CD4-positive, alpha-beta T cell (primary cell): ENCODE results near the gene NUP35. TPM values are rescaled to one million over a fixed set of nuclear protein-coding genes. Genes with fewer than 3 reads are reported as not detected.
"Not testable (repeated sequence)": the region's sequence is repeated elsewhere in the genome, so short reads cannot be mapped to it uniquely, and the experiment has no call there.

Experiments
- ATAC-seq: fragments of 200-7000 bp; cut with Tn5 transposase; one replicate; pipeline ENCODE4 v1.10.0; 2022; ENCODE audit warnings: mild to moderate bottlenecking; ENCODE audit not compliant: poor library complexity
- CTCF ChIA-PET: fragments of 350-600 bp; sonication (Branson Sonifier 250); formaldehyde crosslinking; loops from one replicate; lab custom pipeline; 2021; ENCODE audit warnings: antibody characterized with exemption, inconsistent platforms; lab: Charles Lee
- POLR2A ChIA-PET: fragments of 350-600 bp; sonication (Branson Sonifier 250); formaldehyde crosslinking; loops from one replicate; lab custom pipeline; 2021; ENCODE audit warnings: antibody characterized with exemption, inconsistent platforms; lab: Charles Lee
- DNase-seq, 14 experiments: peaks; one replicate each; pipeline ENCODE4 v3.0.0-alpha.2; 2013 to 2020; ENCODE audit warnings: mixed read lengths in 2 of 14
- H3K27ac ChIP-seq, 2 donors: one replicate each; pipeline versions ENCODE4 v1.5.1 to v1.7.0; 2013; ENCODE audit warnings: low read length in 2 of 2, low read depth in 1 of 2, mild to moderate bottlenecking in 1 of 2
- H3K27me3 ChIP-seq, 2 experiments: 1 replicate in 1 of 2; 2 replicates in 1 of 2; pipeline versions ENCODE4 v1.6.1 to v1.7.0; 2013; ENCODE audit warnings: low read length in 2 of 2, control low read depth in 1 of 2, mild to moderate bottlenecking in 1 of 2, moderate library complexity in 1 of 2; ENCODE audit not compliant: insufficient read depth in 2 of 2, control insufficient read depth in 1 of 2
- H3K36me3 ChIP-seq: one replicate; pipeline ENCODE4 v1.6.1; 2013; ENCODE audit warnings: low read length, control low read depth; ENCODE audit not compliant: insufficient read depth
- H3K4me1 ChIP-seq: one replicate; pipeline ENCODE4 v1.6.1; 2013; ENCODE audit warnings: low read length, control low read depth; ENCODE audit not compliant: insufficient read depth
- H3K4me3 ChIP-seq: one replicate; pipeline ENCODE4 v1.5.1; 2013; ENCODE audit warnings: mild to moderate bottlenecking, low read length, moderate library complexity
- H3K9me3 ChIP-seq, 2 experiments: 1 replicate in 1 of 2; 2 replicates in 1 of 2; pipeline versions ENCODE4 v1.6.1 to v1.7.0; 2013; ENCODE audit warnings: low read length in 2 of 2, mild to moderate bottlenecking in 2 of 2, control low read depth in 1 of 2, moderate library complexity in 1 of 2; ENCODE audit not compliant: control insufficient read depth in 1 of 2, insufficient read depth in 1 of 2
- H3K27ac Mint-ChIP-seq: one replicate; pipeline ENCODE4 v1.8.0; 2020; ENCODE audit warnings: mixed read lengths
- H3K27me3 Mint-ChIP-seq: one replicate; pipeline ENCODE4 v1.8.0; 2021; ENCODE audit warnings: mixed read lengths
- H3K36me3 Mint-ChIP-seq: one replicate; pipeline ENCODE4 v1.8.0; 2021; ENCODE audit warnings: low read depth, mixed read lengths
- H3K4me1 Mint-ChIP-seq: one replicate; pipeline ENCODE4 v1.8.0; 2021; ENCODE audit warnings: low read depth, mixed read lengths
- H3K4me3 Mint-ChIP-seq: one replicate; pipeline ENCODE4 v1.8.0; 2020; ENCODE audit warnings: mild to moderate bottlenecking, mixed read lengths
- H3K9me3 Mint-ChIP-seq: one replicate; pipeline ENCODE4 v1.8.0; 2020; ENCODE audit warnings: mixed read lengths
- CTCF ChIP-seq: fragments of 200-600 bp; IDR thresholded peaks from one replicate; pipeline ENCODE4 v1.8.0; 2022; ENCODE audit warnings: antibody characterized with exemption, mild to moderate bottlenecking
- intact Hi-C, 2 experiments: fragments of 100-400 bp; cut with DNase I in 1 of 2; cut with micrococcal nuclease in 1 of 2; formaldehyde crosslinking; loops; one replicate each; pipeline versions ENCODE4 v1.15.1 to v1.9.0; 2023 to 2025; cut with DNase I, micrococcal nuclease
- total RNA-seq, 174 experiments: library from RNA in 2 of 174; stranded (reverse) in 2 of 174; gene quantifications; one replicate each; pipeline ENCODE4 v1.2.3 and lab custom pipeline; 2021 to 2026

Gene NUP35
- total RNA-seq, 2 experiments from 2014 or later: 12.5 to 13.1 TPM

- ATAC-seq (no peak), DNase-seq (no peak)
- Mint-ChIP-seq H3K4me3 (no peak overlapping the region), H3K27ac (no peak overlapping the region), H3K36me3 (peaks cover 92% of the 10 kb centered on the region), H3K4me1 (peaks cover 15% of the 10 kb centered on the region), H3K9me3 (no peaks in the 10 kb centered on the region), H3K27me3 (no peaks in the 10 kb centered on the region)
- H3K36me3 ChIP-seq: peaks cover 25% of the 10 kb centered on the region
- no peak for TF ChIP-seq CTCF
- intact Hi-C loops: no loop called here
- no peak overlapping the region for H3K27ac ChIP-seq
- ChIA-PET POLR2A (no interaction called here), CTCF (no interaction called here)
- no peaks in the 10 kb centered on the region for H3K4me1 ChIP-seq
- H3K27me3 ChIP-seq: no peaks in the 10 kb centered on the region
- H3K9me3 ChIP-seq: no peaks in the 10 kb centered on the region
- H3K4me3 ChIP-seq: no peak overlapping the region
Measured at GRCh38 chr2:183164650-183165015, 40.4 kb downstream of the NUP35 start.

- peaks cover 93% of the 10 kb centered on the region for H3K36me3 Mint-ChIP-seq
- no peaks in the 10 kb centered on the region for H3K4me1 ChIP-seq
- intact Hi-C loops: no loop called here
- H3K27me3 Mint-ChIP-seq: no peaks in the 10 kb centered on the region
- no peak overlapping the region for H3K27ac ChIP-seq
- H3K27me3 ChIP-seq: no peaks in the 10 kb centered on the region
- CTCF ChIA-PET: no interaction called here
- H3K27ac Mint-ChIP-seq: no peak overlapping the region
- DNase-seq (no peak), ATAC-seq (no peak)
- H3K4me1 Mint-ChIP-seq: peaks cover 28% of the 10 kb centered on the region
- H3K4me3 ChIP-seq: no peak overlapping the region
- H3K9me3 ChIP-seq: no peaks in the 10 kb centered on the region
- peaks cover 17% of the 10 kb centered on the region for H3K36me3 ChIP-seq
- H3K9me3 Mint-ChIP-seq: no peaks in the 10 kb centered on the region
- H3K4me3 Mint-ChIP-seq: no peak overlapping the region
- TF ChIP-seq CTCF: no peak
- POLR2A ChIA-PET: no interaction called here
Measured at GRCh38 chr2:183166210-183166609, 42.0 kb downstream of the NUP35 start.

- not testable (repeated sequence) for H3K4me1 ChIP-seq
Measured at GRCh38 chr2:183166976-183167375, 42.7 kb downstream of the NUP35 start.

GRCh38 chr2:183172220-183172887 is 48.1 kb downstream of the NUP35 start:
- H3K36me3 Mint-ChIP-seq: peaks cover 74% of the 10 kb centered on the region
- peaks cover 29% of the 10 kb centered on the region for H3K4me1 Mint-ChIP-seq
- H3K27me3 Mint-ChIP-seq: no peaks in the 10 kb centered on the region
- no peaks in the 10 kb centered on the region for H3K36me3 ChIP-seq
- no peaks in the 10 kb centered on the region for H3K9me3 ChIP-seq
- H3K9me3 Mint-ChIP-seq: peaks cover 14% of the 10 kb centered on the region
- no peaks in the 10 kb centered on the region for H3K4me1 ChIP-seq
- POLR2A ChIA-PET: no interaction called here
- H3K4me3 ChIP-seq: no peak overlapping the region
- ATAC-seq: no peak
- no peak overlapping the region for H3K27ac ChIP-seq
- no peak for DNase-seq
- H3K4me3 Mint-ChIP-seq: no peak overlapping the region
- intact Hi-C loops: no loop called here
- CTCF ChIA-PET: no interaction called here
- H3K27ac Mint-ChIP-seq: no peak overlapping the region
- no peak for TF ChIP-seq CTCF
- H3K27me3 ChIP-seq: no peaks in the 10 kb centered on the region

More at GRCh38 chr2:183166976-183167375, 42.7 kb downstream of the NUP35 start:
- H3K27me3 ChIP-seq, H3K4me3 Mint-ChIP-seq, H3K27ac Mint-ChIP-seq, H3K27me3 Mint-ChIP-seq, ATAC-seq, H3K9me3 Mint-ChIP-seq, H3K9me3 ChIP-seq, H3K27ac ChIP-seq, CTCF ChIA-PET, intact Hi-C loops, POLR2A ChIA-PET, H3K4me3 ChIP-seq, DNase-seq: not testable (repeated sequence)
- H3K36me3 ChIP-seq: peaks cover 11% of the 10 kb centered on the region
- peaks cover 92% of the 10 kb centered on the region for H3K36me3 Mint-ChIP-seq
- H3K4me1 Mint-ChIP-seq: peaks cover 29% of the 10 kb centered on the region
